ENCODE measurements around the gene EXOC6B. TPM values are rescaled to one million over a fixed set of nuclear protein-coding genes. Genes with fewer than 3 reads are reported as not detected.

EXOC6B gene
- total RNA-seq, 2 donors from 2014 or later: 51.3 to 68.9 TPM

- Mint-ChIP-seq H3K27ac (no peak overlapping the region), H3K9me3 (no peaks in the 10 kb centered on the region), H3K4me1 (peaks cover 3% of the 10 kb centered on the region), H3K36me3 (ENCODE audit: low read depth) (no peaks in the 10 kb centered on the region), H3K4me3 (no peak overlapping the region), H3K27me3 (ENCODE audit: insufficient read depth) (no peaks in the 10 kb centered on the region)
- H3K4me1 ChIP-seq (ENCODE audit: control insufficient read depth, insufficient read depth, low read length): no peaks in the 10 kb centered on the region
- H3K27me3 ChIP-seq (ENCODE audit: control insufficient read depth, insufficient read depth, low read length, poor library complexity, severe bottlenecking): no peaks in the 10 kb centered on the region
- no peak overlapping the region for H3K9ac ChIP-seq (ENCODE audit: extremely low read depth, low read length, poor library complexity, severe bottlenecking)
- WGBS, 2 experiments (ENCODE audit: insufficient coverage in 1 of 2, insufficient read length in 1 of 2): 91 to 94% methylated on average over 3 of the region's 4 CpGs
- H3K9me3 ChIP-seq (ENCODE audit: control insufficient read depth, low read length): no peaks in the 10 kb centered on the region
- no peaks in the 10 kb centered on the region for H3K36me3 ChIP-seq (ENCODE audit: control insufficient read depth, insufficient read depth, low read length)
- no peak overlapping the region for H3K27ac ChIP-seq (ENCODE audit: low read depth, low read length)
- H3K4me3 ChIP-seq (ENCODE audit: low read length): no peak overlapping the region
- no peak for DNase-seq
- no peak for TF ChIP-seq CTCF (conservative IDR thresholded peaks at IDR 0.05)
These were observed 534.8 kb downstream of the EXOC6B start for GRCh38 chr2:72291059-72291458.

- Histone ChIP-seq H3K9ac (ENCODE audit: extremely low read depth, low read length, poor library complexity, severe bottlenecking) (no peak overlapping the region), H3K4me3 (ENCODE audit: low read length) (no peak overlapping the region), H3K36me3 (ENCODE audit: control insufficient read depth, insufficient read depth, low read length) (no peaks in the 10 kb centered on the region), H3K27me3 (ENCODE audit: control insufficient read depth, insufficient read depth, low read length, poor library complexity, severe bottlenecking) (no peaks in the 10 kb centered on the region), H3K4me1 (ENCODE audit: control insufficient read depth, insufficient read depth, low read length) (no peaks in the 10 kb centered on the region), H3K27ac (ENCODE audit: low read depth, low read length) (no peak overlapping the region), H3K9me3 (ENCODE audit: control insufficient read depth, low read length) (no peaks in the 10 kb centered on the region)
- no peak for TF ChIP-seq CTCF (conservative IDR thresholded peaks at IDR 0.05)
- no peak overlapping the region for H3K27ac Mint-ChIP-seq
- H3K4me3 Mint-ChIP-seq: no peak overlapping the region
- H3K36me3 Mint-ChIP-seq (ENCODE audit: low read depth): no peaks in the 10 kb centered on the region
- DNase-seq: no peak
- no peaks in the 10 kb centered on the region for H3K27me3 Mint-ChIP-seq (ENCODE audit: insufficient read depth)
- H3K4me1 Mint-ChIP-seq: peaks cover 9% of the 10 kb centered on the region
- 94 to 100% methylated on average over 3 of the region's 3 CpGs for WGBS, 2 experiments (ENCODE audit: insufficient coverage in 1 of 2, insufficient read length in 1 of 2)
- no peaks in the 10 kb centered on the region for H3K9me3 Mint-ChIP-seq
These were observed 536.1 kb downstream of the EXOC6B start for GRCh38 chr2:72289736-72290135.

DNA sequence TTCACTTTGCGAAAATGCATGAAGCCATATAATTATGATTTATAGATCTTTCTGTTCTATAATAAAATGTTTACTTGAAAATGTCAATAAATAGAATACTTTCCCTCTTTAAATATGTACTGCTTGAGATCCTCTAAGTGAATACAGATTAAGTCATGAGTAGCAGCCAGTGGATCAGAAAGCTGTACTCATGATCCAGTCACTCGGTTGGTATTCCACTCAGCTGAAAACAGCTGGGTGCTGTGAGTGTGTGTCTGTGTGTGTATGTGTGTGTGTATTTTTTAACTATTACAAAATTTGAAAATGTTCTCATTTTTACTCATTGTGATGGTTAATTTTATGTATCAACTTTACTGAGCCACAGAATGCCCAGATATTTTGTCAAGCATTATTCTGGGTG lies 536.5 kb downstream of the EXOC6B start:
- Histone ChIP-seq H3K4me1 (ENCODE audit: control insufficient read depth, insufficient read depth, low read length) (no peaks in the 10 kb centered on the region), H3K27me3 (ENCODE audit: control insufficient read depth, insufficient read depth, low read length, poor library complexity, severe bottlenecking) (no peaks in the 10 kb centered on the region), H3K4me3 (ENCODE audit: low read length) (no peak overlapping the region), H3K9ac (ENCODE audit: extremely low read depth, low read length, poor library complexity, severe bottlenecking) (no peak overlapping the region), H3K27ac (ENCODE audit: low read depth, low read length) (no peak overlapping the region), H3K9me3 (ENCODE audit: control insufficient read depth, low read length) (no peaks in the 10 kb centered on the region), H3K36me3 (ENCODE audit: control insufficient read depth, insufficient read depth, low read length) (no peaks in the 10 kb centered on the region)
- Mint-ChIP-seq H3K4me1 (peaks cover 9% of the 10 kb centered on the region), H3K9me3 (no peaks in the 10 kb centered on the region), H3K27me3 (ENCODE audit: insufficient read depth) (no peaks in the 10 kb centered on the region), H3K27ac (no peak overlapping the region), H3K36me3 (ENCODE audit: low read depth) (no peaks in the 10 kb centered on the region), H3K4me3 (no peak overlapping the region)
- DNase-seq: no peak
- no peak for TF ChIP-seq CTCF (conservative IDR thresholded peaks at IDR 0.05)
- 100% methylated on average over 1 of the region's 2 CpGs; no CpG with 5 or more reads in 1 of the 2 experiments for WGBS, 2 experiments (ENCODE audit: insufficient coverage in 1 of 2, insufficient read length in 1 of 2)
